OCI-M2 (cell line): ENCODE results near the gene POU2F3.

Source experiments
- DNase-seq: peaks from one replicate; lab custom pipeline; 2025; ENCODE audit not compliant: unreplicated experiment; lab: John Stamatoyannopoulos, UW

Gene POU2F3

GRCh38 chr11:120337355-120338106 lies 97.6 kb downstream of the POU2F3 start:
- no peak for DNase-seq

- no peak for DNase-seq
Measured at GRCh38 chr11:120338107-120338933, 98.4 kb downstream of the POU2F3 start.

GRCh38 chr11:120339394-120339890 lies 99.5 kb downstream of the POU2F3 start:
- DNase-seq, result peak; percentile 49

- DNase-seq, result no peak
Measured at GRCh38 chr11:120340529-120340928, 100.6 kb downstream of the POU2F3 start.

GRCh38 chr11:120342226-120342625 lies 102.3 kb downstream of the POU2F3 start:
- DNase-seq, result no peak

GRCh38 chr11:120342678-120343077 lies 102.7 kb downstream of the POU2F3 start:
- no peak for DNase-seq

- DNase-seq, result no peak
Measured at GRCh38 chr11:120343429-120343828, 103.5 kb downstream of the POU2F3 start.

GRCh38 chr11:120344302-120345004 lies 104.5 kb downstream of the POU2F3 start:
- DNase-seq, result peak; percentile 62

GRCh38 chr11:120346233-120346632 lies 106.3 kb downstream of the POU2F3 start:
- DNase-seq, result no peak

- no peak for DNase-seq
Measured at GRCh38 chr11:120350637-120351036, 110.7 kb downstream of the POU2F3 start.

- no peak for DNase-seq
Measured at GRCh38 chr11:120352405-120352804, 112.5 kb downstream of the POU2F3 start.

- DNase-seq, result no peak
Measured at GRCh38 chr11:120354068-120354467, 114.1 kb downstream of the POU2F3 start.

- no peak for DNase-seq
Measured at GRCh38 chr11:120354779-120355178, 114.8 kb downstream of the POU2F3 start.

- DNase-seq, result no peak
Measured at GRCh38 chr11:120357620-120358019, 117.7 kb downstream of the POU2F3 start.

GRCh38 chr11:120358729-120359128 lies 118.8 kb downstream of the POU2F3 start:
- no peak for DNase-seq

- DNase-seq, result no peak
Measured at GRCh38 chr11:120363436-120363835, 123.5 kb downstream of the POU2F3 start.

- DNase-seq, result no peak
Measured at GRCh38 chr11:120365512-120365911, 125.6 kb downstream of the POU2F3 start.
